Gastrocnemius medialis (tissue), 4 donors: ENCODE results near the gene XYLT1.

ENCODE experiments used
- CTCF ChIP-seq, 5 experiments: fragments of 450-650 bp in 3 of 5; fragments of 200-600 bp in 2 of 5; sonication (generic) in 2 of 5; IDR thresholded peaks in 4 of 5; conservative IDR thresholded peaks in 1 of 5; 1 replicate in 4 of 5; 2 replicates in 1 of 5; pipeline ENCODE4 v1.5.1; 2016 to 2019; ENCODE audit warnings: antibody characterized with exemption in 5 of 5, mild to moderate bottlenecking in 3 of 5, moderate library complexity in 3 of 5
- POLR2A ChIP-seq, 2 donors: fragments of 450-650 bp; IDR thresholded peaks; one replicate each; pipeline ENCODE4 v1.6.1; 2017; ENCODE audit warnings: antibody characterized with exemption in 2 of 2, mild to moderate bottlenecking in 2 of 2, moderate library complexity in 2 of 2

DNA sequence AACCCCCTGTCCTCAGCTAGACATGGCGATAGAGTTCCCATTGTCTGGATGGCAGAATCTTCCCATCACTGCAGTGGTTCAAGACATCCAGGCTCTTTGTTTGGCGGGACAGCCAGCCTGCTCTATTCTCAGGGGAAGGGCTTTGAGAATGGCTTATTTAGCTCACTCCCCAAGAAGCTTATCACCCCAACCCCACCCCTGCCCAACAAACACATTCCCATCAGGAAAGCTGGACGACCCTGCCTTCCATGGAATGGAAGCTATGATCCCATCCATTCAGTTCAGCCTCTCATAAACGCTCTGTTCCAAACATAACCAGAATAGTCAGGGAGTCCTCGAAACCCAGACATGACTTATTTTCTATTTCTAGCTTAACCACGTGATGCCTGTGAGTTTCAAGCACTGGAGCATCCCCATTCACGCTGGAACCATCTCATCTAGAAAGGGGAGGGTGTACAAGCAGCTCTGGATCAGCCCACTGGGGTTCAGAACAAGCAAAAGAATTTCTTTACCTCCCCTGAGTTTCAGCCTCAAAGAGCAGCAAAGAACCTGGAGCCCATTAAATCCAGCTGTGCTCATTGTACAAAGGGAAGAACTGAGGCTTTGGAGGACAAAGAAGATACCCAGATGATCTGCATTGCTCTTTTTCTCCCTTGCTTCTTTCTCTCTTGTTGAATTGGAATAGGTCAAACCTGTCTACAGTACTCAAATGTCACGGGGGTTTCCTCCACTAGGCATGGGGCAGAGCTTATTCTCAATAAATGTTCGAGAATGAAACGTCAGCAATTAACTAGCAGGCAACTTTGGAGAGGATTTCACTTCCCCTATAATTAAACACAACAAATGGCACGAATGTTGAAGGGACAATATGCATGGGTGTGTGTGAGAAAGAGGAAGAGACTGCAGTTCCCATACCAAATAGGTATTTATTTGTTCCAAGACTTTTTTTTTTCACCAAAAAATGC, 93.1 kb downstream of the XYLT1 start:
- TF ChIP-seq CTCF (IDR thresholded peaks at IDR 0.05 in 4 of 5, conservative IDR thresholded peaks at IDR 0.05 in 1 of 5), result no peak
- no peak for TF ChIP-seq POLR2A (IDR thresholded peaks at IDR 0.05)
